ENCODE measurements around the gene FILIP1.

GRCh38 chr6:75504465-75505222 is 11.0 kb upstream of the FILIP1 start:
- TF ChIP-seq EP300 (IDR thresholded peaks at IDR 0.05) (no peak), CTCF (IDR thresholded peaks at IDR 0.05) (no peak), POLR2A (IDR thresholded peaks at IDR 0.05; ENCODE audit: low read length) (no peak), RAD21 (conservative IDR thresholded peaks at IDR 0.05 in 1 of 2, IDR thresholded peaks at IDR 0.05 in 1 of 2) (peak in 1 of 2 experiments; percentile 44; a peak in 2 of 5 replicates), JUNB (IDR thresholded peaks at IDR 0.05) (no peak), E2F6 (IDR thresholded peaks at IDR 0.05; ENCODE audit: borderline replicate concordance, low read depth) (no peak), MYC (IDR thresholded peaks at IDR 0.05; ENCODE audit: borderline replicate concordance, low read length) (no peak), RCOR1 (IDR thresholded peaks at IDR 0.05; ENCODE audit: low read depth, low read length) (no peak)

All from A549 (cell line).